GM19468 (cell line): ENCODE data around the gene KLHL8.

Experiments used
- ATAC-seq: cut with Tn5 transposase; IDR thresholded peaks from one replicate; pipeline ENCODE4 v1.9.1; 2021; ENCODE audit warnings: mild to moderate bottlenecking, moderate library complexity, moderate number of reproducible peaks; ENCODE audit not compliant: unreplicated experiment; ENCODE audit errors: extremely low read depth

The KLHL8 gene

DNA sequence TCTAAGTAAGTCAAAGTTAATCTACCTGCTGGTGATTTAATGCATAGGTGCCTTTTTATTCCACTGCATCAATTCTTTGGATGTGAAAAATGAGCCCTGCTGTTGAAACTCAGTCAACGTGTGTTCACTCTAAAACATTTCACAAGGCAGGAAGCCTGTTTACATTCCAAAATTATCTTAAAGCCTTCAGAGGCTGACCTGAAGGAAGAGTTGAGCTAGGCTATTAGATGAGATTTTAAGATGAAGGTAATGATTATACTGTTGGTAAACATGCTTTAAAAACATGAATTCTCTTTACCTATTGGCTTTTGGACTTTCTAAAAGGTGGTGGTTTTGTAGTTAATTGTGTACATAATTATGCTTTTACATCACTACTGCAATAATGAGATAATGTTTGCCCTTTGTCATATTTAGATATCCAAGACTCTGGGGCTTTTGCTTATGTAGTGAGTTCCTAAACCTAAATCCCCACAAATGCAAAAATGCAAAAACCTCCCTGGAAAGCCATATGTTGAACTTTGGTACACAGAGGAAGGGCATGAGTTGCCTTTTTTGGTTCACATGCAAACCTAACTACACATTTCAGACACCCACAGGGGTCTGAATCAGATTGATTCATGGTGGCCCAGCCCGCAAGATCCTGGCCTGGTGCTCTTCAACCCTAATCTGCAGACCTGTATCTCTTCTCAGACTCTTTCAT, 92.3 kb downstream of the KLHL8 start:
- no peak for ATAC-seq

DNA sequence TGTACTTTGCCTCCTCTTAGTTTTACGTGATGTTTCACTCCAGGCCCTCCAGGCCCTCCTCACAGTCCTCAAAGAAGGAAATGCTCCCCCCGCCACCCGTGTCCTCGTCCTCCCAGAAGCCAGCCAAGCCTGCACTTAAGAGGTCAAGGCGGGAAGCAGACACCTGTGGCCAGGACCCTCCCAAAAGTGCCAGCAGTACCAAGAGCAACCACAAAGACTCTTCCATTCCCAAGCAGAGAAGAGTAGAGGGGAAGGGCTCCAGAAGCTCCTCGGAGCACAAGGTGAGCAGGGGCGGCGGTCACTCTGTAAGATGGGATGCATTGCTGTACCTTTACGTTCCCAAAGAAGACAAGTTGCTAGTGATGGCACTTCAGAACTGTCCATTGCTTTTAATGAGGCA, 94.4 kb downstream of the KLHL8 start:
- ATAC-seq: no peak

DNA sequence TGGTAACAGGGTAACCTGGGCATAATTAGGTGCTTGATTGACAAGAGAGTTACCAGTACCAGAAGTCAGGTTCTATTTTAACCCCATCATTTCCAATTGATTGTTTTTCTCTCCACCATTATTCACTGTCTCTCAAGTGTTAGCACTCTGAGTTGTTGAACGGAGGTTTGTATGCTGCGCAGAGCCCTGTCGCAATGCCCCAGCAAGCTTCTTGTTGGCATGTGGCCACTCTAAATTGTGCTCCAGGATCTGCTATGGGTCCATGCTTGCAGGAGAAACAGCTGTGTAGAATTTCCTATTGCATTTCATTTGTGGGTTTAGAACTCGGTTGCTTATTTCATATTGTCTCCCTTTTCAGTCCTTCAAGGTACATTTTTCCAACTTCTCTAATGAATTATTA, 98.2 kb downstream of the KLHL8 start:
- ATAC-seq: no peak

DNA sequence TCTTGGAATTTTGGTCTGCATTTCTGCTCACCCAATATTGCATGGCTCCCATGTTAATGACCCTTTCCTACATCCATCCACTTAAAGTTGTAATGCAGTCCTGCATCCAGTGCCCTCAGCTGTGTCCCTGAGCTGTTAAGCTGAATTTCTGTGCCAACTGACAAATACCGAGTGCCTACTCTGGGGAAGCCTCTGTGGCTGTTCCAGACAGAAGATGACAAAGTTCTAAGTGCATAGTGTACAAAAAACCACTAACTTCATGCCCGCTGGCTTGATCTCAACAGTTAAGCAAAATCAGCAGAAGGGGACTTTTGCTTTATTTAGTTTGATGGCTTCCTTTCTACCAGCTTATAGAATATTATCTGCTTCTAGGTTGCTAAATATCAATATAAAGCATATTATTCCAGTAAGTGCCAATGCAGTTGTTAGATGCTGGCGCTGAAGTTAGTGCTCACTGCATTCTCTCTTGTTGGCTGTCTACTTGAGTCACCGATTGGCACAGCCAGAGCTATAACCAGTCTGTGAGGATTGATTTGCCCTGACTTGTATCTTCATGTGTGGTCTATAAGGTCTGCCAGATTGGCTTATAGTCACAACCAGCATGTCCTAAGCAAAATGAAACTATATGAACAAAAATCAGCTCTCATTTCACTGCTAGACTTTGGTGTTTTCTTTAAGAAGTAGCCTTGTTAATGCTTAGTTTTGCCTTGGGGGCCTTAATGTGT, 98.9 kb downstream of the KLHL8 start:
- ATAC-seq: no peak

DNA sequence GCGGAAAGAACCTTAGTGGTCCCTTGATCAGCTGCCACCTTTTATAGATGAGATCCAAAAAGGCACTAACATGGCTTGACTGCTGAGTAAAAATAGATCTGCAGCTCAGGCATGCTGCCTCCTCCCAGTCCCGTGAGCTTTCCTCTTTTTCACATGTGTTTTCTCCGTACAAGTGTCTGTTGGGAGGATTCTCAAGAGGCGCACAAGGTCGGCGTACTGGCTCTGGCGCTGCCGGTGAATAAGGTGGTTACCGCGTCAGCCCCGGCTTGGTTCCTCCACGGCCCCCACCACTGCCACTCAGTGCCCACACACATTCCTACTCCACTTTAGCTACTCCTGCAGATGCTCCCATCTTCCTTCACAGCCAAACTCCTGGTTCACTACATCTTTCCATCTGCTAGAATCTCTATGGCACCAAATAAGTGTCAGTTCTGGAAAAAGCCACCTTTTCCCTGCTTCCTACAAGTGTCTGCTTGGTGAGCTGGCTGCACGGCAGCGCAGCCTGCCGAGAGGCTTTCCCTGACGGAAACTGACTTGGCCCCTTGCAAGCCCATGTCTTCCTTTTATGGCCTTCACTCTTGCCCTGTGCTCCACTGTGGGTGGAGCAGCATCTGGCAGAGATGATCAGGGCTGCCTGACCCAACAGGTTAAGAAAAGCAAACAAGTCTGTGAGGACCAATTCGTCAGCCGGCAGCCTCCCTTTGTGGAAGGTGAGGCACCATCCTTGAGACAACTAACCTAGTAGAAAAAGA, 99.8 kb downstream of the KLHL8 start:
- no peak for ATAC-seq

DNA sequence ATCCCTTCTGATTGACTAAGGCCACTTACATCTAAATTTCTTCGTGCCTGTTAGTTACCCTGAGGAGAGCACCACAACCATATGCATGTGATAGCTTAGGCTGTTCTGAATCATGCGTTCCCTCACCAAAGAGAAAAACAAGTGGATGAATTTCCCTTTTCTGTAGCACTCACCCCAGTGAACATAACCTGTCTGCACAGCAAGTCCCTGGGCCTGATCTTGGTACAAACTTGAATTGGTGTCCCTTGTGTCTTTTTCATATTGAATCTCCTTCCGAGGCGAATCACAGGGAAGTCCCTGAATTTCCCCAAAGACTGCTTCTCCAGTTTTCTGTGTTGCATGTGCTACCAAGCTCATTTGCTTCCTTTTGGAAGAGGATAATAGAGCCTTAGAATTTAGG, 100.4 kb downstream of the KLHL8 start:
- no peak for ATAC-seq

DNA sequence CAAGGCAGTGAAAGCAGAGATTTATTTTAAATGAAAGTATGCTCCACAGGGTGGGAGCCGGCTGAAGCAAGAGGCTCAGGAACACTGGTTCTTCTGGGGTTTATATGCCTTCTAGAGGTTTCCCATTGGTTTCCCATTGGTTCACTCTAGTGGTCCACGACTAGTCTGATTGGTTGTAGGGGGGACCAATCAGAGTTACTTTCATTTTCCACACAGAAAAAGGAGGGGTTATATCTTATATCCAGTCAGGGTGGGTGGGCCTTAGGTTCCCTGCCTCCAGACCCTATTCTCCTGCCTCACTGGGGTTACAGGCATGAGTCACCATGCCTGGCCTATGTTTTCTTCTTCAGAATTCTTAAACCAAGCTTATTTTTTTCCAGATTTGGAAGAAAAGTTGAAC, 101.6 kb downstream of the KLHL8 start:
- ATAC-seq: no peak

DNA sequence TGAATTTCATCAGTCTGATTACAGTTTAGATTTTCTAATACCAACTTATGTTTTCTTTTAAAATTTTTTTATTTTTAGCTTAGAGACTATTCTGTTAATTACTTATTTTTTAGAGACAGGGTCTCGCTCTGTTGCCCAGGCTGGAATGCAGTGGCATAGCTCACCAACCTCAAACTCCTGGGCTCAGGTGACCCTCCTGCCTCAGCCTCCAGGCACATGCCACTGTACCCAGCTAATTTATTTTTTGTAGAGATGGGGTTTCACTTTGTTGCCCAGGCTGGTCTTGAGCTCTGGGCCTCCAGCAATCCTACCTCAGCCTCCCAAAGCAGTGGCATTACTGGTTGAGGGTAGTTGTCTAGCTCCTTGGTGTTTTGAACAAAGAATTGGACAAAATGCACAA, 102.0 kb downstream of the KLHL8 start:
- ATAC-seq: no peak

- ATAC-seq: no peak
Measured at GRCh38 chr4:87117732-87118075, 102.7 kb downstream of the KLHL8 start.

- ATAC-seq: no peak
Measured at GRCh38 chr4:87117051-87117731, 103.2 kb downstream of the KLHL8 start.

DNA sequence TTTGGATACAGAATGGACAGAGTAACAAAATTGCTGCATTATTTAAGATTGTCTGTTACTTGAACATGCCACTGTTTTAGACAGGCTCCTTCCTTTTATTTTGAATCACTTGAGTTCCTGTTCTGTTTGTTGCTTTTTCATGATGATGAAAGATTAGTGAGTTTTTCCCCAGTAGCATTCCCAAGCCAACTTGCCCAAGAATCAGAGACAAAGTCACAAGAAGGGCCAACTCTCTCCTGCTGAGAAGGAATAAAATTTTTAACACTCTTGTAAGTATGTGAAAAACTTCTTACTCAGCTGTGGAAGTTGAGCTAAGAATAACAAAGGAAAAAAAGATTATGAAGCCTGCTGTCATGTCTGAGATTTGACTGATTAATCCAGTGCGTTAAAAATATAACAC, 104.2 kb downstream of the KLHL8 start:
- no peak for ATAC-seq

DNA sequence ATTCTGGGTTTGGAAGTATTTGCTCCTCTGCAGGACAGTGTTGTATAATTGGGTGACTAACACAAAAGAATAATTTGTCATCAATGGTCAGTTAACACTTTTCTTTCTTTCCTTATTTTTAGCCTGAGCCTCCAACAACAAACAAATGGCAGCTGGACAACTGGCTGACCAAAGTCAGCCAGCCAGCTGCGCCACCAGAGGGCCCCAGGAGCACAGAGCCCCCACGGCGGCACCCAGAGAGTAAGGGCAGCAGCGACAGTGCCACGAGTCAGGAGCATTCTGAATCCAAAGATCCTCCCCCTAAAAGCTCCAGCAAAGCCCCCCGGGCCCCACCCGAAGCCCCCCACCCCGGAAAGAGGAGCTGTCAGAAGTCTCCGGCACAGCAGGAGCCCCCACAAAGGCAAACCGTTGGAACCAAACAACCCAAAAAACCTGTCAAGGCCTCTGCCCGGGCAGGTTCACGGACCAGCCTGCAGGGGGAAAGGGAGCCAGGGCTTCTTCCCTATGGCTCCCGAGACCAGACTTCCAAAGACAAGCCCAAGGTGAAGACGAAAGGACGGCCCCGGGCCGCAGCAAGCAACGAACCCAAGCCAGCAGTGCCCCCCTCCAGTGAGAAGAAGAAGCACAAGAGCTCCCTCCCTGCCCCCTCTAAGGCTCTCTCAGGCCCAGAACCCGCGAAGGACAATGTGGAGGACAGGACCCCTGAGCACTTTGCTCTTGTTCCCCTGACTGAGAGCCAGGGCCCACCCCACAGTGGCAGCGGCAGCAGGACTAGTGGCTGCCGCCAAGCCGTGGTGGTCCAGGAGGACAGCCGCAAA, 106.0 kb downstream of the KLHL8 start:
- no peak for ATAC-seq

DNA sequence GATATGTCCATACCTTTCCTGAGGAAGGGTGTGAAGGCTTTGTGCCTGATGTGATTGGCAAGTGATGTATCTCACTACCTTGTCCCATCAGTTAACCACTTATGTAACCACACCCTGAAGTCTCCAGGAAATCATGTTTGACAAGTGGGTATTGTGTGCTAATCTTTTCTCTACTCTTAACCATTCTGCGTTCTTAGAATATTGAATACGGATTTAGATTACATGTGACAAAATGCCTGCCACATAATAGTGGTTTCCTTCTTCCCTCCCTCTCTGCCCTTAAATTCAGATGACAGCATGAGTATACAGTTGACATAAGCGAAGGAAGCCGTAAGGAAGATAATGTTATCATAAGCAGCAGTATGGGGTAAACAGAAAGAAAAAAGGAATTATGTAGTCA, 108.4 kb downstream of the KLHL8 start:
- no peak for ATAC-seq
